K562 (cell line): ENCODE results near the gene RASGRP2. TPM values are rescaled to one million over a fixed set of nuclear protein-coding genes. Genes with fewer than 3 reads are reported as not detected.

ENCODE experiments used
- GTF3C2 ChIP-seq: IDR thresholded peaks from 3 replicates; pipeline ENCODE4 v1.6.1; 2011; ENCODE audit warnings: borderline replicate concordance, mild to moderate bottlenecking, moderate library complexity; ENCODE audit not compliant: insufficient read length; ENCODE audit errors: extremely low read depth
- HNRNPL ChIP-seq: fragments of 200-400 bp; formaldehyde crosslinking; IDR thresholded peaks from 2 replicates; pipeline ENCODE4 v1.6.1; 2017; ENCODE audit warnings: low read depth, mild to moderate bottlenecking, low read length
- L3MBTL2 ChIP-seq: fragments of 450-650 bp; IDR thresholded peaks from 2 replicates; pipeline ENCODE4 v1.6.1; 2016; ENCODE audit warnings: mild to moderate bottlenecking, moderate library complexity
- MED1 ChIP-seq: sonication (generic); formaldehyde crosslinking; IDR thresholded peaks from 2 replicates; pipeline ENCODE4 v1.8.1; 2023; ENCODE audit warnings: missing genetic modification reagents, borderline replicate concordance
- PHTF2 ChIP-seq: fragments of 250-450 bp; sonication (Bioruptor Pico); IDR thresholded peaks from 2 replicates; pipeline ENCODE4 v1.5.0; 2021; ENCODE audit warnings: mild to moderate bottlenecking
- POU5F1 ChIP-seq: fragments of 150-350 bp; IDR thresholded peaks from 2 replicates; pipeline ENCODE4 v1.6.1; 2014; ENCODE audit warnings: borderline replicate concordance, low read length, low read depth, mild to moderate bottlenecking; ENCODE audit not compliant: partially characterized antibody
- RFX7 ChIP-seq: fragments of 250-450 bp; sonication (Bioruptor Pico); IDR thresholded peaks from 2 replicates; pipeline ENCODE4 v1.5.1; 2021; ENCODE audit warnings: mild to moderate bottlenecking
- ZNF263 ChIP-seq: sonication (generic); formaldehyde crosslinking; IDR thresholded peaks from 2 replicates; pipeline ENCODE4 v1.8.0; 2022; ENCODE audit warnings: mild to moderate bottlenecking, missing genetic modification reagents, borderline replicate concordance
- ZNF407 ChIP-seq: fragments of 450-650 bp; IDR thresholded peaks from 2 replicates; pipeline ENCODE4 v1.6.1; 2016; ENCODE audit warnings: low read depth
- ZNF408 ChIP-seq: fragments of 250-450 bp; sonication (Bioruptor Pico); IDR thresholded peaks from 2 replicates; pipeline ENCODE4 v1.4.0; 2020; ENCODE audit warnings: low read depth, mild to moderate bottlenecking, moderate library complexity
- ZNF830 ChIP-seq: fragments of 250-450 bp; sonication (Bioruptor Pico); IDR thresholded peaks from 2 replicates; pipeline ENCODE4 v1.5.0; 2021; ENCODE audit warnings: mild to moderate bottlenecking
- polyA plus RNA-seq, 8 experiments: library from polyadenylated mRNA; depleted of rRNA in 4 of 8; stranded (reverse) in 5 of 8; unstranded in 3 of 8; fragments of >200 nt; fragmentation: Nextera tagmentation in 2 of 8; fragmentation: Illumina TruSeq in 1 of 8; extraction: Ambion mirVana in 2 of 8; extraction: Trizol in 1 of 8; gene quantifications; 2 replicates each; pipeline versions ENCODE4 v1.2.1 to v1.2.3, GENCODE V29; 2011 to 2014; ENCODE audit warnings: inconsistent platforms in 1 of 8, missing spikeins in 1 of 8
- total RNA-seq, 7 experiments: library from RNA; depleted of rRNA in 6 of 7; stranded (reverse); fragments of >200 nt in 6 of 7; fragmentation: Illumina TruSeq in 2 of 7; extraction: Trizol in 2 of 7; gene quantifications; 2 replicates each; pipeline versions ENCODE4 v1.2.1 to v1.2.3, GENCODE V29; 2011 to 2021; ENCODE audit warnings: low replicate concordance in 1 of 7
- TF ChIP-seq, protein P1 (sequence below): fragments of 450-650 bp; IDR thresholded peaks from 2 replicates; pipeline ENCODE4 v1.6.1; 2018; ENCODE audit not compliant: partially characterized antibody

Gene RASGRP2
- total and polyA plus RNA-seq, 9 of the 15 experiments (the other 6 are each of a cell fraction or from before 2014, with no cell fraction given): 0.87 to 22.7 (median 5.5) TPM

DNA sequence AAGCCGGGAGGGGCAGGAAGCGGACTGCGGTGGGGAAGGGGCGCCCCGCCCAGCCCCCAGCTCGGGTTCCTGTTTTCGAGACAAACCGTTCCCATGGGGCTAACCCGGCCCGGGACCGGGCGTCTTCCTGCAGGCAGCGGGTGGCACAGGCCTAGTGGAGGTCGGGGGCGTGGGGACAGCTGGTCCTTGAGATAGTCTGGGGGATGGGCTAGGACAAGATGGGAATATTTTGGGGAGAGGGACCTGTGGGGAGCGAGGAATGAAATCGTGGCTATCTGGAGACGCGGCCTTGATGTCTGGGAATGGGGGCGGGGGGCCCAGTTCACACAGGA lies 1.2 kb upstream of the RASGRP2 start (continued):
- no peak for TF ChIP-seq GTF3C2
- TF ChIP-seq RFX7 (CRISPR knock-in tag): no peak
- TF ChIP-seq MED1 (CRISPR knock-in tag): no peak
- TF ChIP-seq L3MBTL2: no peak
- TF ChIP-seq ZNF408 (CRISPR knock-in tag): no peak
- TF ChIP-seq ZNF830 (CRISPR knock-in tag): no peak
- no peak for TF ChIP-seq HNRNPL
- TF ChIP-seq, protein P1, sequence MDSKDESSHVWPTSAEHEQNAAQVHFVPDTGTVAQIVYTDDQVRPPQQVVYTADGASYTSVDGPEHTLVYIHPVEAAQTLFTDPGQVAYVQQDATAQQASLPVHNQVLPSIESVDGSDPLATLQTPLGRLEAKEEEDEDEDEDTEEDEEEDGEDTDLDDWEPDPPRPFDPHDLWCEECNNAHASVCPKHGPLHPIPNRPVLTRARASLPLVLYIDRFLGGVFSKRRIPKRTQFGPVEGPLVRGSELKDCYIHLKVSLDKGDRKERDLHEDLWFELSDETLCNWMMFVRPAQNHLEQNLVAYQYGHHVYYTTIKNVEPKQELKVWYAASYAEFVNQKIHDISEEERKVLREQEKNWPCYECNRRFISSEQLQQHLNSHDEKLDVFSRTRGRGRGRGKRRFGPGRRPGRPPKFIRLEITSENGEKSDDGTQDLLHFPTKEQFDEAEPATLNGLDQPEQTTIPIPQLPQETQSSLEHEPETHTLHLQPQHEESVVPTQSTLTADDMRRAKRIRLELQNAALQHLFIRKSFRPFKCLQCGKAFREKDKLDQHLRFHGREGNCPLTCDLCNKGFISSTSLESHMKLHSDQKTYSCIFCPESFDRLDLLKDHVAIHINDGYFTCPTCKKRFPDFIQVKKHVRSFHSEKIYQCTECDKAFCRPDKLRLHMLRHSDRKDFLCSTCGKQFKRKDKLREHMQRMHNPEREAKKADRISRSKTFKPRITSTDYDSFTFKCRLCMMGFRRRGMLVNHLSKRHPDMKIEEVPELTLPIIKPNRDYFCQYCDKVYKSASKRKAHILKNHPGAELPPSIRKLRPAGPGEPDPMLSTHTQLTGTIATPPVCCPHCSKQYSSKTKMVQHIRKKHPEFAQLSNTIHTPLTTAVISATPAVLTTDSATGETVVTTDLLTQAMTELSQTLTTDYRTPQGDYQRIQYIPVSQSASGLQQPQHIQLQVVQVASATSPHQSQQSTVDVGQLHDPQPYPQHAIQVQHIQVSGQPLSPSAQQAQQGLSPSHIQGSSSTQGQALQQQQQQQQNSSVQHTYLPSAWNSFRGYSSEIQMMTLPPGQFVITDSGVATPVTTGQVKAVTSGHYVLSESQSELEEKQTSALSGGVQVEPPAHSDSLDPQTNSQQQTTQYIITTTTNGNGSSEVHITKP: no peak
- TF ChIP-seq POU5F1: no peak
- no peak for TF ChIP-seq PHTF2 (CRISPR knock-in tag)
- TF ChIP-seq ZNF263 (CRISPR knock-in tag): no peak
- no peak for TF ChIP-seq ZNF407
